CD4-positive, alpha-beta T cell (primary cell): Measurements from ENCODE around the gene VARS2. TPM values are rescaled to one million over a fixed set of nuclear protein-coding genes. Genes with fewer than 3 reads are reported as not detected.
A peak's percentile ranks its signal among the peaks of the same experiment; 100 is the strongest.

Experiments used
- ATAC-seq: fragments of 200-7000 bp; cut with Tn5 transposase; one replicate; pipeline ENCODE4 v1.10.0; 2022; ENCODE audit warnings: mild to moderate bottlenecking; ENCODE audit not compliant: poor library complexity
- CTCF ChIA-PET: fragments of 350-600 bp; sonication (Branson Sonifier 250); formaldehyde crosslinking; loops from one replicate; lab custom pipeline; 2021; ENCODE audit warnings: antibody characterized with exemption, inconsistent platforms; lab: Charles Lee
- POLR2A ChIA-PET: fragments of 350-600 bp; sonication (Branson Sonifier 250); formaldehyde crosslinking; loops from one replicate; lab custom pipeline; 2021; ENCODE audit warnings: antibody characterized with exemption, inconsistent platforms; lab: Charles Lee
- DNase-seq, 14 experiments: peaks; one replicate each; pipeline ENCODE4 v3.0.0-alpha.2; 2013 to 2020; ENCODE audit warnings: mixed read lengths in 2 of 14
- H3K27ac ChIP-seq, 2 donors: one replicate each; pipeline versions ENCODE4 v1.5.1 to v1.7.0; 2013; ENCODE audit warnings: low read length in 2 of 2, low read depth in 1 of 2, mild to moderate bottlenecking in 1 of 2
- H3K27me3 ChIP-seq, 2 experiments: 1 replicate in 1 of 2; 2 replicates in 1 of 2; pipeline versions ENCODE4 v1.6.1 to v1.7.0; 2013; ENCODE audit warnings: low read length in 2 of 2, control low read depth in 1 of 2, mild to moderate bottlenecking in 1 of 2, moderate library complexity in 1 of 2; ENCODE audit not compliant: insufficient read depth in 2 of 2, control insufficient read depth in 1 of 2
- H3K36me3 ChIP-seq: one replicate; pipeline ENCODE4 v1.6.1; 2013; ENCODE audit warnings: low read length, control low read depth; ENCODE audit not compliant: insufficient read depth
- H3K4me1 ChIP-seq: one replicate; pipeline ENCODE4 v1.6.1; 2013; ENCODE audit warnings: low read length, control low read depth; ENCODE audit not compliant: insufficient read depth
- H3K4me3 ChIP-seq: one replicate; pipeline ENCODE4 v1.5.1; 2013; ENCODE audit warnings: mild to moderate bottlenecking, low read length, moderate library complexity
- H3K9me3 ChIP-seq, 2 experiments: 1 replicate in 1 of 2; 2 replicates in 1 of 2; pipeline versions ENCODE4 v1.6.1 to v1.7.0; 2013; ENCODE audit warnings: low read length in 2 of 2, mild to moderate bottlenecking in 2 of 2, control low read depth in 1 of 2, moderate library complexity in 1 of 2; ENCODE audit not compliant: control insufficient read depth in 1 of 2, insufficient read depth in 1 of 2
- H3K27ac Mint-ChIP-seq: one replicate; pipeline ENCODE4 v1.8.0; 2020; ENCODE audit warnings: mixed read lengths
- H3K27me3 Mint-ChIP-seq: one replicate; pipeline ENCODE4 v1.8.0; 2021; ENCODE audit warnings: mixed read lengths
- H3K36me3 Mint-ChIP-seq: one replicate; pipeline ENCODE4 v1.8.0; 2021; ENCODE audit warnings: low read depth, mixed read lengths
- H3K4me1 Mint-ChIP-seq: one replicate; pipeline ENCODE4 v1.8.0; 2021; ENCODE audit warnings: low read depth, mixed read lengths
- H3K4me3 Mint-ChIP-seq: one replicate; pipeline ENCODE4 v1.8.0; 2020; ENCODE audit warnings: mild to moderate bottlenecking, mixed read lengths
- H3K9me3 Mint-ChIP-seq: one replicate; pipeline ENCODE4 v1.8.0; 2020; ENCODE audit warnings: mixed read lengths
- intact Hi-C, 2 experiments: fragments of 100-400 bp; cut with DNase I in 1 of 2; cut with micrococcal nuclease in 1 of 2; formaldehyde crosslinking; loops; one replicate each; pipeline versions ENCODE4 v1.15.1 to v1.9.0; 2023 to 2025; cut with DNase I, micrococcal nuclease
- total RNA-seq, 174 experiments: library from RNA in 2 of 174; stranded (reverse) in 2 of 174; gene quantifications; one replicate each; pipeline ENCODE4 v1.2.3 and lab custom pipeline; 2021 to 2026
- TF ChIP-seq, protein P1 (sequence below): fragments of 200-600 bp; IDR thresholded peaks from one replicate; pipeline ENCODE4 v1.8.0; 2022; ENCODE audit warnings: antibody characterized with exemption, mild to moderate bottlenecking

The VARS2 gene
- total RNA-seq, 2 experiments from 2014 or later: 19.3 to 21.7 TPM

- Mint-ChIP-seq H3K36me3 (no peaks in the 10 kb centered on the region), H3K27me3 (no peaks in the 10 kb centered on the region), H3K27ac (peak overlapping the region; percentile 1), H3K4me1 (peaks cover 19% of the 10 kb centered on the region), H3K4me3 (peak overlapping the region; percentile 34), H3K9me3 (no peaks in the 10 kb centered on the region)
- peaks cover 13% of the 10 kb centered on the region for H3K4me1 ChIP-seq
- H3K36me3 ChIP-seq: no peaks in the 10 kb centered on the region
- ChIA-PET CTCF (interaction anchor here (0.7 to 1.4 kb wide), 7 partner anchors 48 to 210 kb away, joined by 3 to 5 read pairs (median 4); no protein-coding TSS in a partner anchor), POLR2A (interaction anchor here (1.0 kb wide), 1 partner anchor 195 kb away, joined by 3 read pairs; no protein-coding TSS in a partner anchor)
- no peaks in the 10 kb centered on the region for H3K9me3 ChIP-seq
- DNase-seq (peak; percentile 55 to 86 (median 71)), ATAC-seq (peak; percentile 74)
- no peaks in the 10 kb centered on the region for H3K27me3 ChIP-seq
- no peak overlapping the region for H3K27ac ChIP-seq
- intact Hi-C loops: loop anchor here (1.0 to 2.0 kb wide), 5 partner anchors 49 to 198 kb away; partner anchors contain the start of gene IER3 (in 2 of the 2)
- H3K4me3 ChIP-seq: peak overlapping the region; percentile 48
- TF ChIP-seq, protein P1, sequence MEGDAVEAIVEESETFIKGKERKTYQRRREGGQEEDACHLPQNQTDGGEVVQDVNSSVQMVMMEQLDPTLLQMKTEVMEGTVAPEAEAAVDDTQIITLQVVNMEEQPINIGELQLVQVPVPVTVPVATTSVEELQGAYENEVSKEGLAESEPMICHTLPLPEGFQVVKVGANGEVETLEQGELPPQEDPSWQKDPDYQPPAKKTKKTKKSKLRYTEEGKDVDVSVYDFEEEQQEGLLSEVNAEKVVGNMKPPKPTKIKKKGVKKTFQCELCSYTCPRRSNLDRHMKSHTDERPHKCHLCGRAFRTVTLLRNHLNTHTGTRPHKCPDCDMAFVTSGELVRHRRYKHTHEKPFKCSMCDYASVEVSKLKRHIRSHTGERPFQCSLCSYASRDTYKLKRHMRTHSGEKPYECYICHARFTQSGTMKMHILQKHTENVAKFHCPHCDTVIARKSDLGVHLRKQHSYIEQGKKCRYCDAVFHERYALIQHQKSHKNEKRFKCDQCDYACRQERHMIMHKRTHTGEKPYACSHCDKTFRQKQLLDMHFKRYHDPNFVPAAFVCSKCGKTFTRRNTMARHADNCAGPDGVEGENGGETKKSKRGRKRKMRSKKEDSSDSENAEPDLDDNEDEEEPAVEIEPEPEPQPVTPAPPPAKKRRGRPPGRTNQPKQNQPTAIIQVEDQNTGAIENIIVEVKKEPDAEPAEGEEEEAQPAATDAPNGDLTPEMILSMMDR: peak; percentile 91
Observed at GRCh38 chr6:30877419-30878262, 36.4 kb upstream of the VARS2 start.

- Histone ChIP-seq H3K27ac (no peak overlapping the region), H3K36me3 (no peaks in the 10 kb centered on the region), H3K4me1 (peaks cover 29% of the 10 kb centered on the region), H3K27me3 (no peaks in the 10 kb centered on the region), H3K4me3 (no peak overlapping the region), H3K9me3 (no peaks in the 10 kb centered on the region)
- ChIA-PET CTCF (no interaction called here), POLR2A (interaction anchor here (1.2 kb wide), 1 partner anchor 51 kb away, joined by 3 read pairs; no protein-coding TSS in a partner anchor)
- ATAC-seq: no peak
- TF ChIP-seq, protein P1: no peak
- peaks cover 29% of the 10 kb centered on the region for H3K4me1 Mint-ChIP-seq
- H3K9me3 Mint-ChIP-seq: no peaks in the 10 kb centered on the region
- DNase-seq: no peak
- H3K4me3 Mint-ChIP-seq: no peak overlapping the region
- H3K27ac Mint-ChIP-seq: no peak overlapping the region
- H3K27me3 Mint-ChIP-seq: no peaks in the 10 kb centered on the region
- intact Hi-C loops: loop anchor here in 1 of 2 experiments (10.0 kb wide), 1 partner anchor 425 kb away; no protein-coding TSS in a partner anchor
- no peaks in the 10 kb centered on the region for H3K36me3 Mint-ChIP-seq
Observed at GRCh38 chr6:30879684-30880427, 34.2 kb upstream of the VARS2 start.

- Histone ChIP-seq H3K4me3 (no peak overlapping the region), H3K4me1 (peaks cover 38% of the 10 kb centered on the region), H3K27me3 (no peaks in the 10 kb centered on the region), H3K36me3 (no peaks in the 10 kb centered on the region), H3K9me3 (no peaks in the 10 kb centered on the region), H3K27ac (no peak overlapping the region)
- H3K4me1 Mint-ChIP-seq: peaks cover 35% of the 10 kb centered on the region
- no peaks in the 10 kb centered on the region for H3K9me3 Mint-ChIP-seq
- ATAC-seq (no peak), DNase-seq (no peak)
- intact Hi-C loops: loop anchor here in 1 of 2 experiments (10.0 kb wide), 1 partner anchor 426 kb away; no protein-coding TSS in a partner anchor
- H3K4me3 Mint-ChIP-seq: no peak overlapping the region
- H3K27ac Mint-ChIP-seq: no peak overlapping the region
- ChIA-PET POLR2A (no interaction called here), CTCF (interaction anchor here (1.4 kb wide), 1 partner anchor 144 kb away, joined by 4 read pairs; no protein-coding TSS in a partner anchor)
- TF ChIP-seq, protein P1: no peak
- H3K36me3 Mint-ChIP-seq: no peaks in the 10 kb centered on the region
- H3K27me3 Mint-ChIP-seq: no peaks in the 10 kb centered on the region
Observed at GRCh38 chr6:30880698-30881252, 33.3 kb upstream of the VARS2 start.
